GM18907 (cell line): ENCODE results near the gene USP4.

Experiments used
- ATAC-seq: cut with Tn5 transposase; IDR thresholded peaks from one replicate; pipeline ENCODE4 v1.9.1; 2021; ENCODE audit warnings: mild to moderate bottlenecking, moderate library complexity; ENCODE audit not compliant: unreplicated experiment

USP4 gene

DNA sequence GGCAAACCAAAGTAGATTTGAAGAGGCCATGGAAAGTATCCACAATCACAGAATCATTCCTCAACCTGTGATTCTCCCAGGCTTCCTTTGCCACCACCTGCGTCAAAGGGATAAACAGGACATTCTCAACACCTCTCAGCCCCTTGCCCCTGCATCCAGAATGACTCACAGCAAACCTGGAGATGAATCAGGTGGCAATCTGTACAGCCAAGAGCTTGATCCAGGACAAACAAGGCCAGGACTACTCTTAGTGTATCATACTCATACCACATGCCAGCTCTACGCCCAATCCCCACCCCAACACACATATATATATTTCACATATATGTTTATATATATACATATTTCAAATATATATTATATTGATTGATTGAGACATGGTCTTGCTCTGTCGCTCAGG, 39.3 kb downstream of the USP4 start:
- ATAC-seq: no peak

- no peak for ATAC-seq
These were observed 41.3 kb downstream of the USP4 start for GRCh38 chr3:49298511-49298910.

DNA sequence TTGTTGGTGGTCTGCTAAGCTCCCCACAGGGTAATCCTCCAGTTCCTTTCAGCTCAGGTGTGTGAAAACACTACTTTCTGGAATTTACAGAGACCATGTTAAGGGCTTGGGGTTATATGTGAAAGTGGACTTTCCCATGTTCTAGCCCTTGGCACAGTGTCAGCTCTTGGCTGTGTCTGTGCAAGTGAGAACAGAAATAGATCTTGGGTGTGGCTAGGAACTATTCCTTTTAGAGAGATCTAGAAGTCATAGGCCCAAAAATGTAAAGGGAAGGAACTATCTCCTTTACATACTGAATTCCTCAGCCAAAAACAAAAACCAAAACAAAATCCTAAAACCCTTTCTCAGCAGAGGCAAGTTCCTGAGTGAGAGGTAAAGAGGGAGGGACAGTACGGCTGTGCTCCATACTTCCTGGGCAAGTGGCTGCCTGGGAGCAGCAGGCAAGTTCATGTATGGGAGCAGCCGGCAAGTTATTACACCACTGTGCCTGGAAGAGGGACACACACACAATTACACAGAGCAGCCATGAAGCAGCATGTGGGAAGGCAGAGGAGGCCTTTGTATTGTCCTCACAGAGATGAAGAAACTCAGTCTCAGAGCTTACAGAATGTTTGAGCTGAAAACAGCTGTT, 43.0 kb downstream of the USP4 start:
- ATAC-seq: no peak

- ATAC-seq: no peak
These were observed 44.3 kb downstream of the USP4 start for GRCh38 chr3:49295489-49296058.

GRCh38 chr3:49294343-49294742, 45.5 kb downstream of the USP4 start:
- ATAC-seq: no peak

DNA sequence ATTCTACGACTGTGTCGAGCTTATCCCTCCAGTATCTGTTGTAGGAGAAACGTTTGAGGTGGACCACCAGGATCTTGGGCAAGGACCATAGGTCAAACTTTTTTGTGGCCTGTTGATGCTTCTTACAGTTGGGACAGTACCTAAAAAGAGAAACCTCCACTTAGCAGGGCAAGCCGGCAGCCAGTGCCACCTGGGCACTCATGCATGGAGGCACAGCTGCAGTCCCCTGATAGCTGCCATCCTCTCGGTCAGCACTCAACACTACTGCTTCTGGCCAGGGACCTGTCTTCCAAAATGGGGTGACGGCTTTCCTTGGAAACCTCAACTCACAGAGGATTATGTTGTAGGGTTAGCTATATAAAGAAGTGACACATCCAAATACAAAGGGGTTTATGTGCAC, 55.9 kb downstream of the USP4 start:
- ATAC-seq: no peak

GRCh38 chr3:49279376-49279775, 60.5 kb downstream of the USP4 start:
- no peak for ATAC-seq

GRCh38 chr3:49278548-49278947, 61.3 kb downstream of the USP4 start:
- no peak for ATAC-seq

DNA sequence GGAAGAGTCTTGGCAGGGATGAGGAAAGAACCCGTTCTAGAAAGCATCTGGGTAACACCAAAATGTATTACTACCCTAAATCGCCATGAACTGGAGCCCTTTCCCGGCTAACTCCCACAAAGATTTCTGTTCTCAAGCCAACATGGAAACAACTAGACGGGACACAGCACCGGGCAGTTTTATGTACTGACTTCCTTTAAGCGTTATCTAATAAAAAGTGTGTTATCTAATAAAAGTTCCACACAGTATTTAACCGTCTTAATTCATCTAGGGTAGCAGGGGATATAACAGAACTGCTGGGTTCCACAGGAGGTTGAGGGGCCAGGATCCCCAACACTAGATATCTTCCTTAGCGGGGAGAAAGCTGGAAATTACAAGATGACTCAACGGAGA, 62.5 kb downstream of the USP4 start:
- no peak for ATAC-seq

GRCh38 chr3:49276475-49277382, 63.1 kb downstream of the USP4 start, which contains the start of gene C3orf62:
C3orf62 (minus strand) TSS chr3:49277232; CDS start chr3:49276872, 360 bp downstream.
- peak; percentile 66 for ATAC-seq

DNA sequence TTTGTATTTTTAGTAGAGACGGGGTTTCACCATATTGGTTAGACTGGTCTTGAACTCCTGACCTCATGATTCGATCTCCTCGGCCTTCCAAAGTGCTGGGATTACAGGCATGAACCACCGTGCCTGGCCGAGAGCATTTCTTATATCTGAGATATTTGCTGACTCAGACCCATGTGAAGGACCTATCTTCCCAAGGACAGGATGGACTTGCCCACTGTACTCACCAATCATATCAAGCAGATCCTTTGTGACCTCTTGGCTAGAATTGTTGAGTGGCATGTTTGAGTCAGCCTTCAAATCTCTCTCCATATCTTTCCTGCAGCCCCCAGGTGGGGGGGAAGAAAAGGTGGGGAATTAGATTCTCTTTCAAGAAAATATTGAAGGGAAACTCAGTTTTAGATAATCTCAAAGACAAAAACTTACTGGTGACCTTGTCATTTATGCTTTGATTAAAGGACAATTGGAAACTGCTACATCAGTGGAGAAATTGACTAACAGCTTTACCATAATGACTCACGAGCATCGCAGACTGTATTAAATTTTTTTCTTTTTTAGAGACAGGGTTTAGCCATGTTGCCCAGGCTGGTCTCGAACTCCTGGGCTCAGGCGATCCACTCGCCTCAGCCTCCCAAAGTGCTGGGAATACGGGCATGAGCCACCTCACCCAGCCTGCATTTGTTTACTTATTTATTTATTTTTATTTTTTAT, 65.9 kb downstream of the USP4 start:
- ATAC-seq: no peak

- no peak for ATAC-seq
These were observed 68.8 kb downstream of the USP4 start for GRCh38 chr3:49271047-49271446.

GRCh38 chr3:49270156-49270500, 69.7 kb downstream of the USP4 start:
- ATAC-seq: no peak

GRCh38 chr3:49269443-49270155, 70.3 kb downstream of the USP4 start:
- no peak for ATAC-seq

GRCh38 chr3:49266410-49267095, 73.3 kb downstream of the USP4 start:
- ATAC-seq: no peak

DNA sequence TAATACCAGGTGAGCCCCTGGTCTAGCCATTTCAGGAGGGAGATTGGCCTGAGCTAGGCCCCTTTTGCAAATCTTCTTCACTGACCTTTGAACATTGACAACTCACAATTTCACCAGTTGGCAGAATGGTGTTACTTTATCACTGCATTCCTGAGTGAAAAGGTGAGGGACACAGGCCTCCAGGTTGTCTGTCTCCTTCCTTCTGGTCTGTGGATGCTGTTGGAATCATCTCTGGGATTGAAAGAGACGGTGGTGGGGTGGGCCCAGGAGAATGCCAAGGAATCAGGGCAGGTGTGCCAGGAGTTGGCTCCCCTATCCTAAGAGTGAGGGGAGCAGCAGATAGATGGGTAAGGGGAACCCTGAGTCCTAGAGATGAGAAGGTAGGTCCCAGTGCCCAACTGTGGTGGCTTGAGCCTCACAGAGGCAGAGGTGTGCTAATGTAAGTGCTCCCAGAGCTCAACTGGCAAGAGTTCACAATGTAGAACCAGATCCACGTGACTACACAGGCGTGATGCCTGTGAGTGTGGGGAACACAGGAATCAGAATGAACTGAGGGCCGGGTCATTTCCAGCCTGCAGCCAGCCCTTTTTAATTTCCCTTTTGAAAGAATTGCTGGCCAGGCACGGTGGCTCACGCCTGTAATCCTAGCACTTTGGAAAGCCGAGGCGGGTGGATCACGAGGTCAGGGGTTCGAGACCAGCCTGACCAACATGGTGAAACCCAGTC, 74.0 kb downstream of the USP4 start:
- no peak for ATAC-seq

DNA sequence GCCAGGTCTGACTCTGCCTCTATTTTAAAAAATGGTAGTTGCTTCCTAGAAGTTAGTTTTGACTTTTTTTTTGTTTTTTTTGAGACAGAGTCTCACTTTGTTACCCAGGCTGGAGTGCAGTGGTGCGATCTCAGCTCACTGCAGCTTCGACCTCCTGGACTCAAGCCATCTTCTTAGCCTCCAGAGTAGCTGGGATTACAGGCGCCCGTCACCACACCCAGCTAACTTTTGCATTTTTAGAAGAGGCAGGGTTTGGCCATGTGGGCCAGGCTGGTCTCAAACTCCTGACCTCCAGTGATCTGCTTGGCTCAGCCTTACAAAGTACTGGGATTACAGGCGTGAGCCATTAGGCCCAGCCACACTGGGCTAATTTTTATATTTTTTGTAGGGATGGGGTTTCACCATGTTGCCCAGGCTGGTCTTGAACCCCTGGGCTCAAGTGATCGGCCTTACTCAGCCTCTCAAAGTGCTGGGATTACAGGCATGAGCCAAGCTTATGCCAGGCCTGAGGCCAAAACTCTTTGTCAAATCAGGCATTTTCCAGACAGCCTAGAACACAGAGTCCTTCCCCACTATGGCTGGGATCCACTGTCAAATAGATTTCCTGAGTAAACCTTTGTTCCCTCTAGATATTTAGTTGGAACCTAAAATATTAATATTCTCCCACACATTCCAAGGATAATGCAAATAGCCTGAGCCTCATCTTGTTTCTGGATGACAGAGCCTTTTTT, 76.5 kb downstream of the USP4 start:
- no peak for ATAC-seq

DNA sequence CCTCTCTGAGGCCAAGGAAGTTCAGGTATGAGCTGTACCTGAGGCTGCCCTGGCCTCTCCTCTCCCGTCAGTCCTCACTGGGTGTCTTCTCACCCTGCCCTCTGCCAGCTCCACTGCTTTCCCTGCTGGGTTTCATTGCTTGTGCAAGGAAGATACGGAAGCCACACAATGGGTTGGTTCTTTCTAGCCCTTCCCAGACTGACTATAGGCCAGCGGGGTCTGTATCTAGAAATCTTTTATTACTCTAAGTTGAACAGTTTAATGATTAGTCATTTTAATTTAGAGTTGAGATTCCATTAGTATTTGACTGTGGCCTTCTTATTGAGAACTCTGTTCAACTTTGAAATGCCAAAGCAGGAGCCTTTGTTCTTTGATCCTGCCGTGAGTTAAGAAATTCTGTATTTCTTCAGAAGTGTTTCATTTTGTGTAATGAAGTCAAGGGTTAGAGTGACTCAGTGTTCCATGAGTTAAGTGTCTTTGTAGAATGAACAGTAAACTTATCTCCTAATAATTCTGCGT, 79.0 kb downstream of the USP4 start:
- ATAC-seq: no peak

DNA sequence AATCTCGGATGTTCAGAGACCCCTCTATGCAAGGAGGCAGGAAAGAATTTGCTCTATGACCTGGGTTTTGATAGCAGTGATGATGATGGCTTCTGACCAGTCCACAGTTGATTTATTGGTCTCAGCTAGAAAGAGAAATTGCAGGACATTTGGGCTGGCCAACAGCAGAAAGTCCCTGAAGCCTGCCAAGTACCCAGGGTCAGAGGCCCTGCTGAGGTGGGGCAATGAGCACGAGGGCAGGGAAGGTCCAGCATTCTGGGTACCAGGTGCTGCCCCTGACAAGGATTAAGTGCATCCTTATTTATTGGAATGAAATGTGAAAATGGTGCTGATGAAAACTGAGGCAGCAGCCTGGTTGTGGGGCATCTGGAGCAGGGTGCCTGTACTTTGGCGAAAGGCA, 82.7 kb downstream of the USP4 start:
- ATAC-seq: no peak
